VCaP (cell line): ENCODE data around the gene HLA-DRB1.
"Not testable (repeated sequence)": the region's sequence is repeated elsewhere in the genome, so short reads cannot be mapped to it uniquely, and the experiment has no call there.

Source experiments
- H3K27ac ChIP-seq: fragments of 450-650 bp; 2 replicates; pipeline ENCODE4 v1.5.1; 2017
- CTCF ChIP-seq: fragments of 450-650 bp; conservative IDR thresholded peaks from 2 replicates; pipeline ENCODE4 v1.5.1; 2017; ENCODE audit warnings: mild to moderate bottlenecking, moderate library complexity

The HLA-DRB1 gene

GRCh38 chr6:32553037-32553742, 36.5 kb downstream of the HLA-DRB1 start:
- TF ChIP-seq CTCF, result no peak
- H3K27ac ChIP-seq, result no peak overlapping the region

DNA sequence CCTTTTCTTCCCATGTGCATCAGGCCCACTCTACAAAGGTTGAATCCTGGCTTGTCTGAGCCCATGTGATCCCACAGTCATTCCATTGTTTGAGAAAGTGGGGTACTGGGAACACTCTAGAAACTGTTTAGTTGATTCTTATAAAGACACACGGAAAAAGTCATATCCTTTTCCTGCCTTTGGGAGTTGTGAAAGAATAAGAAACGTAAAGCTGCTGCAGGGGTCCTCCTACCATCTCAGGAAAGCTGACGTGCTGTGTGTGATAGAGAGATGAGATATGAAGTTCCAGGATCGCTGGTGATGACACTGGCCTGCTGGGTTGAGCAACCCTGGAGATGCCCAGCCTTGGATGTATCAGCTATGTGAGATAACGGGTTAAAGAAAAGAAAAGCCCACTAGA, 38.2 kb downstream of the HLA-DRB1 start:
- no peak overlapping the region for H3K27ac ChIP-seq
- no peak for TF ChIP-seq CTCF

GRCh38 chr6:32539839-32540238, 49.8 kb downstream of the HLA-DRB1 start:
- TF ChIP-seq CTCF, result no peak
- no peak overlapping the region for H3K27ac ChIP-seq

DNA sequence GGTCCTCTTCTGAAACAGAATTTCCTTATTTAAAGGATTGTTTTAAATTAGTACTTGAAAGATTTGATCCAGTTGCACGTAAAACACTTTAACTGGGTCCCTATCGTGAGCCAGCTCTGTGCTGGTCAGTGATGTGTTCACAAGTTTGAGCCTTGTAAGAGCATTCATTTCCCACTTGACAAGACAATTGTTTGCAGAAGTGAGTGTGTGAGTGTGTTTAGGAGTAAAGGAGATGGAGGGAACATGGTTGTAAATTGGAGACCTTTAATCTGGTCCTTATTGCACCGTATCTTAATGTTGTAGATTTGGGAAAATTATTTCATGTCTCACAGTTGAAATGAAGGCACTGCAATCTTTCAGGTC, 59.2 kb downstream of the HLA-DRB1 start:
- H3K27ac ChIP-seq, result not testable (repeated sequence)

DNA sequence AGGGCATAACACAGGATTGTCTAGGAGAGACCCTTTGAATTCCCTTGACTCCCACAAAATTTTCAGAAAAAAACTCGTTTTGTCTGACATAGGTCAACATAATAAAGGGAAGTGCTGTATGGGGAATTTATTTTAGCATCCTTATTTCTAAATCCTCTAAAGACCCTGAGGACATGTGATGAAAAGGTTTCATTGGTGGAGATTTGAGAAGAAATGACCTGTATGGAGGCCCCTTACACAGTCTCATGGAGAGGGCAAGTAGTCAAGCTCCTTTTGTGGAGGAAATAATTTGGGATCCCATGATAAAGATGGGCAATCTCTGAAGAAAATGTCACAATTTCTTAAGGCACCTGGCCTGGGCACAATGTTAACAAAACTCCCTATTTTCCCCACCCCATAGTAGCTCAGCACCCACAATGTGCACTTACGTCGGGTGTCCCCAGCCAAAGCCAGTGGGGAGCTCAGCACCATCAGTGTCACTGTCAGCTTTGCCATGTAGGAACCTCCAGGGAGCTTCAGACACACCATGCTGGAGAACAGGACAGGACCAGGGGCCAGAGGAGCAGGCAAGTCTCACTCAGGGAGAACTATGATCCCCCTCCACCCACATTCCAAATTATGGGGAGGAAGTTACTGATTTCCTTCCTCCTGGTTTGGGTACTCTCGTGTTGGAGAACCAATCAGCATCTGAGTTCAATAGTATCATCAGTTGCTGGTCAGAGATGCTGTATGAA, 59.8 kb downstream of the HLA-DRB1 start, which contains the start of gene HLA-DRB5:
Gene HLA-DRB5 (minus strand): TSS at position 591 of the 734 bp plus-strand sequence. CDS start 63 bp downstream, at position 528.
- H3K27ac ChIP-seq, result no peak within 1 kb of the TSS
- no peak for TF ChIP-seq CTCF
